ENCODE data around the gene ZFHX3.

Gene ZFHX3

DNA sequence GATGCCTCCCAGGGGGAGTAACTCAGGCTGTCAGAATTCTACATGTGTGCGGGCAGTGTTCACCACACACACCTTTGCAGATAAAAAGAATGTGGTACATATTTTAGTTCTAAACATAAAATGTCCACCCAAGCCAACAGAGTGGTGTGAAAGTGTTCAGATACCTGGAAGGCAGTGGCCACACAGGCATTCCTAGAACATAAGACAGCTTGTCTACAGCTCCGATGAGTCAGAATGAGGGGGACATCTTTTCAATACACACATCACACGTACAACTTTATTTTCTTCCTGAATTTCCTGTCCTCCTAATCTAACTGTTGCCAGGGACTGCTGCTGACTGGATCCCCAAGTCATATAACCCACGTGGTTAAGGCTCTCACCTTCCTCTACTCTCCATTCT, 142.3 kb downstream of the ZFHX3 start:
- H3K27me3 ChIP-seq: no peaks in the 10 kb centered on the region
- H3K4me1 ChIP-seq: peaks cover 21% of the 10 kb centered on the region
- H3K9me3 ChIP-seq: no peaks in the 10 kb centered on the region
- H3K36me3 ChIP-seq: no peaks in the 10 kb centered on the region; the same call in 1 of the 2 replicates
- H3K4me3 ChIP-seq (ENCODE audit: low read depth, low read length): no peak overlapping the region
- DNase-seq: no peak
- TF ChIP-seq, protein P1, sequence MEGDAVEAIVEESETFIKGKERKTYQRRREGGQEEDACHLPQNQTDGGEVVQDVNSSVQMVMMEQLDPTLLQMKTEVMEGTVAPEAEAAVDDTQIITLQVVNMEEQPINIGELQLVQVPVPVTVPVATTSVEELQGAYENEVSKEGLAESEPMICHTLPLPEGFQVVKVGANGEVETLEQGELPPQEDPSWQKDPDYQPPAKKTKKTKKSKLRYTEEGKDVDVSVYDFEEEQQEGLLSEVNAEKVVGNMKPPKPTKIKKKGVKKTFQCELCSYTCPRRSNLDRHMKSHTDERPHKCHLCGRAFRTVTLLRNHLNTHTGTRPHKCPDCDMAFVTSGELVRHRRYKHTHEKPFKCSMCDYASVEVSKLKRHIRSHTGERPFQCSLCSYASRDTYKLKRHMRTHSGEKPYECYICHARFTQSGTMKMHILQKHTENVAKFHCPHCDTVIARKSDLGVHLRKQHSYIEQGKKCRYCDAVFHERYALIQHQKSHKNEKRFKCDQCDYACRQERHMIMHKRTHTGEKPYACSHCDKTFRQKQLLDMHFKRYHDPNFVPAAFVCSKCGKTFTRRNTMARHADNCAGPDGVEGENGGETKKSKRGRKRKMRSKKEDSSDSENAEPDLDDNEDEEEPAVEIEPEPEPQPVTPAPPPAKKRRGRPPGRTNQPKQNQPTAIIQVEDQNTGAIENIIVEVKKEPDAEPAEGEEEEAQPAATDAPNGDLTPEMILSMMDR (IDR thresholded peaks at IDR 0.05; ENCODE audit: low read depth, low read length): no peak

DNA sequence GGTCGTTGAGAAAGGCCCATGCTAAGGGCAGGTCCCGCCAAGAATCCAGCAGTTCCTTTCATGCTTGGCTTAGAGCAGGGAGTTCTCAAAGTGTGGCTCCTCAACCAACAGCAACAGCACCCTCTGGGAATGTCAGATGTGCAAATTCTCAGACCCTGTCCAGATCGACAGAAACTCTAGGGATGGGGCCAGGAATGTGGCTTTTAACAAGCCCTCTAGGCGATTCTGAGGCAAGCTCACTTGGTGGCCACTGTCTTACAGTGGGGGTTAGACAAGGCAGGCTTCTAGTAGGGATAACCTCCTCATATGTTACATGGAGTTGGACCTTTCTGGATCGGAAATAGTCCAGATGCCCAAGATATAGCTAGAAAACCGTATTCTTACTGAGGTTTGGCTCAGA, 144.8 kb downstream of the ZFHX3 start:
- Histone ChIP-seq H3K27me3 (no peaks in the 10 kb centered on the region), H3K9me3 (no peaks in the 10 kb centered on the region), H3K36me3 (no peaks in the 10 kb centered on the region; the same call in 1 of the 2 replicates), H3K4me1 (peaks cover 21% of the 10 kb centered on the region), H3K4me3 (ENCODE audit: low read depth, low read length) (no peak overlapping the region)
- TF ChIP-seq, protein P1 (IDR thresholded peaks at IDR 0.05; ENCODE audit: low read depth, low read length): no peak
- no peak for DNase-seq

DNA sequence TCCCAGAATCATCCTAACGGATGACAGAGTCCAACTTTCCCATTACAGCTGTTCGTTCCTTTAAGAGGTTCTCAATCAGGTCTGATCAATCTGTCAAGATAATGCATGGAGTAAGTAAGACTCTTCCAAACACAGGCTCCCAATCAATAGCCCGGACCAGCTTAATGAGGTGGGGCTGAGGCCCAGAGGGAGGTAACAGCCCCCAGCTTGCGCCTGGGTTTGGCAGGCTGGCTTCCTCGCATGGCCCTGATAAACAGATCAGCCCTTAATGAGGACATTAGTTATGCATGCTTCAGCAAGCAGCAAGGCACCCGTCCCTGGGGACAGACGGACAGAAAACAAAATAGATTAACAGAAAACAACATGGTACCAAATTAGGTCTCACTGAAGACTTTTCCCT, 145.7 kb downstream of the ZFHX3 start:
- peaks cover 21% of the 10 kb centered on the region for H3K4me1 ChIP-seq
- H3K36me3 ChIP-seq: no peaks in the 10 kb centered on the region; the same call in 1 of the 2 replicates
- H3K27me3 ChIP-seq: no peaks in the 10 kb centered on the region
- H3K9me3 ChIP-seq: no peaks in the 10 kb centered on the region
- TF ChIP-seq, protein P1 (IDR thresholded peaks at IDR 0.05; ENCODE audit: low read depth, low read length): no peak
- DNase-seq: peak; percentile 83
- no peak overlapping the region for H3K4me3 ChIP-seq (ENCODE audit: low read depth, low read length)

DNA sequence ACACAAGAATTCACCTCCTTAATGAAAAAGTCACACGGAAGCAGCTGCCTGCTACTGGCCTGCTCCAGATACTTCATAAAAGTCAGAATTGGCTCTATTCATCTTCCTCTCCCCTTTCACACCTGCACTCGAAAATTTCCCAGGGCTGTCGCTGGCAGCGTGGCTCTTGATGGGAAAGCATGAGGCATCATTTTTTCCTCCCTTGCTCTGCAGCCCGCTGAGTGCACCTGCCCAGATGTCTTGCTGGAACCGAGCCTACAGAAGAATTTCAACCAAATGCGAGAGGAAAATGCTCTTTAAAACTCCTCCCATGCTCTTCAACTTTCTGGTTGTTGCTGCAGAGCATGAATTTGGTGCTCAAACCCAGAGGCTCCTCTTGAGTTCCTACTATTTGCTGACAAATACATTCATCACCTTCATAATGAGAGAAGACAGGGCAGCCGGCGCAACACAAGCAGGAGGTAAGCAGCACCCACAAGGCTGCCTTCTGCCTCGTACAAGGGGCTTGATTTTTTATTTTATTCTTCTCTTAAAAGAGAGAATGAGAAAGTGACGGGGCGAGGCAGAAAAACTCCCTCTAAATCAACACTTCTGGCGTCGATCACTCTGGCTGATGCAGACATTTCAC, 146.8 kb downstream of the ZFHX3 start:
- no peak for DNase-seq
- no peak overlapping the region for H3K4me3 ChIP-seq (ENCODE audit: low read depth, low read length)
- H3K4me1 ChIP-seq: peaks cover 21% of the 10 kb centered on the region
- TF ChIP-seq, protein P1 (IDR thresholded peaks at IDR 0.05; ENCODE audit: low read depth, low read length): no peak
- H3K9me3 ChIP-seq: no peaks in the 10 kb centered on the region
- H3K36me3 ChIP-seq: no peaks in the 10 kb centered on the region; the same call in 1 of the 2 replicates
- H3K27me3 ChIP-seq: no peaks in the 10 kb centered on the region

DNA sequence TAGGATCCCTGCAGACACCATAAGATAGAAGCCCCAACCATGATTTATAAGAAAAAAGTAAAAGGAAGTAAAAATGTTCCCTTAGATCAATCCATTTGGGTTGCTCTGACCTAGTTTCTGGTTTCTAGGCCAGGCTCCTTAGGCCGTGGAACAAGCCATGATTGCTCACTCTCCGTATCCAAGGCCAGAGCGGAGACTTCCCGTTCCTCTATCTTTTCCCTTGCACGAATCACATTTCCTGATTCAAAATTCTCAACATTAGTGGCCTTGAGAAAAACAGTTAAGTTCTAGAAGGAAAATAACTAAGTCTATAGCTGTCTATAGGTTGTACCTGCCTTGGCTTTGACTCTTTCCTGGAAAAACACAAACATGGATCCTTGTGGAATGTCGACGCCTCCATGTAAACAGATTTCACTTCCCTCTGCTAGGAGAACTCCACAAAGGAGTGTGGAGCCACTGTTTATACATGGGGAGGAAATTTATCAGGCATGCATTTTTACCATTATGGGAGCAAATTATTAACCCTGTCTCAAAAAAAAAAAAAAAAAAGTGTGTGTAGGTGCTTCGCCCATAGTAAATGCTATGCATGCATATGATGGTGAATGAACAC, 149.6 kb downstream of the ZFHX3 start:
- DNase-seq: no peak
- Histone ChIP-seq H3K4me1 (peaks cover 21% of the 10 kb centered on the region), H3K27me3 (no peaks in the 10 kb centered on the region), H3K9me3 (no peaks in the 10 kb centered on the region), H3K4me3 (ENCODE audit: low read depth, low read length) (no peak overlapping the region), H3K36me3 (no peaks in the 10 kb centered on the region; the same call in 1 of the 2 replicates)
- TF ChIP-seq, protein P1 (IDR thresholded peaks at IDR 0.05; ENCODE audit: low read depth, low read length): no peak

DNA sequence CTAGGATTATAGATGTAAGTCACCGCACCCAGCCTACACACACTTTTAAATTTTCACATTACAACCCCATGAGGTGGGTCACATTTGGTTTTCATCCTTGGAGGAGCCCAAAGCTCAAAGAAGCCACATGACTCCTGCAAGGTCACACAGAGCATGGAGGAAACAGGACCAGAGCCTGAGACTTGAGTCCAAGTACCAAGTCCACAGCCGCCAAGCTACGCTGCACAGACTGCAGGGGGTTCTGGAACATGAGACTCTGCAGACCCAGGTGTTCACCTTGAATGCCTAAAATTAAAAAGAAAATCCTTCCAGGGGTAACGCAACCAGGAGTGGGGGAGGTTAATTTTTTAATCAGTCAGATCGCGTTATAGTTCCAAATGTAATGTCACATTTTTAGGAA, 150.2 kb downstream of the ZFHX3 start:
- H3K36me3 ChIP-seq: no peaks in the 10 kb centered on the region; the same call in 1 of the 2 replicates
- no peak for DNase-seq

More for the DNA sequence above, 150.2 kb downstream of the ZFHX3 start:
- Histone ChIP-seq H3K27me3 (no peaks in the 10 kb centered on the region), H3K9me3 (no peaks in the 10 kb centered on the region), H3K4me3 (ENCODE audit: low read depth, low read length) (no peak overlapping the region), H3K4me1 (peaks cover 16% of the 10 kb centered on the region)
- TF ChIP-seq, protein P1 (IDR thresholded peaks at IDR 0.05; ENCODE audit: low read depth, low read length): no peak

Measured in BE2C (cell line).